ENCODE data around the gene ABR. TPM values are rescaled to one million over a fixed set of nuclear protein-coding genes. Genes with fewer than 3 reads are reported as not detected.

Gene ABR
- total and polyA plus RNA-seq, 8 donors = 59.0 to 187 (median 80.5) TPM

- H3K36me3 ChIP-seq = no peaks in the 10 kb centered on the region
- no peak overlapping the region for H3K27ac ChIP-seq
- intact Hi-C loops (cut with DNase I) = no loop called here
- DNase-seq (no peak), ATAC-seq (no peak)
- H3K4me1 ChIP-seq = peaks cover 0 to 29% of the 10 kb centered on the region in 2 donors
- TF ChIP-seq, protein P1, sequence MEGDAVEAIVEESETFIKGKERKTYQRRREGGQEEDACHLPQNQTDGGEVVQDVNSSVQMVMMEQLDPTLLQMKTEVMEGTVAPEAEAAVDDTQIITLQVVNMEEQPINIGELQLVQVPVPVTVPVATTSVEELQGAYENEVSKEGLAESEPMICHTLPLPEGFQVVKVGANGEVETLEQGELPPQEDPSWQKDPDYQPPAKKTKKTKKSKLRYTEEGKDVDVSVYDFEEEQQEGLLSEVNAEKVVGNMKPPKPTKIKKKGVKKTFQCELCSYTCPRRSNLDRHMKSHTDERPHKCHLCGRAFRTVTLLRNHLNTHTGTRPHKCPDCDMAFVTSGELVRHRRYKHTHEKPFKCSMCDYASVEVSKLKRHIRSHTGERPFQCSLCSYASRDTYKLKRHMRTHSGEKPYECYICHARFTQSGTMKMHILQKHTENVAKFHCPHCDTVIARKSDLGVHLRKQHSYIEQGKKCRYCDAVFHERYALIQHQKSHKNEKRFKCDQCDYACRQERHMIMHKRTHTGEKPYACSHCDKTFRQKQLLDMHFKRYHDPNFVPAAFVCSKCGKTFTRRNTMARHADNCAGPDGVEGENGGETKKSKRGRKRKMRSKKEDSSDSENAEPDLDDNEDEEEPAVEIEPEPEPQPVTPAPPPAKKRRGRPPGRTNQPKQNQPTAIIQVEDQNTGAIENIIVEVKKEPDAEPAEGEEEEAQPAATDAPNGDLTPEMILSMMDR (IDR thresholded peaks at IDR 0.05) = no peak
- no peak overlapping the region for H3K4me3 ChIP-seq
- no peaks in the 10 kb centered on the region for H3K27me3 ChIP-seq
- no peaks in the 10 kb centered on the region for H3K9me3 ChIP-seq
Measured at GRCh38 chr17:1212946-1213345, 33.2 kb upstream of the ABR start.

- TF ChIP-seq, protein P1 (IDR thresholded peaks at IDR 0.05) = no peak
- ATAC-seq (no peak), DNase-seq (no peak)
- Histone ChIP-seq H3K9me3 (no peaks in the 10 kb centered on the region), H3K4me1 (peaks cover 0 to 41% of the 10 kb centered on the region in 2 donors), H3K4me3 (no peak overlapping the region), H3K27ac (no peak overlapping the region), H3K27me3 (no peaks in the 10 kb centered on the region), H3K36me3 (no peaks in the 10 kb centered on the region)
- intact Hi-C loops (cut with DNase I) = no loop called here
Measured at GRCh38 chr17:1211287-1211686, 31.5 kb upstream of the ABR start.

DNA sequence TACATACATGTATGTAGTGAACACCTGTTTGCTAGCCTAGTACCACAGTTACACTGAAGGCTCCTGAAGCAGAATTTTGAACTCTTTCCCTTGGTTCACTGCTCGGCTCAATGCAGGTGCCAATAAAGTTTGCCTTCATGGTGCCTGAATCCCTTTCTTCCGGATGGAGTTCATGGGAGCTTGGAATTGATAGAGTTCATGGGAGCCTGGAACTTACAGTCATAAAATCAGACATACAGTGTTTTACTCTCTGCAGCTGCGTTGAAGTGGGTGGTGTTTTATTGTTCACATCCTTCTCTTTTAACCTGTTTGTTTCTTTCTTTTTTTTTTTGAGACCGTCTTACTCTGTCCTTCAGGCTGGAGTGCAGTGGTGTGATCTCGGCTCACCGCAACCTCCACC, 29.2 kb upstream of the ABR start:
- no peak for DNase-seq
- H3K27ac ChIP-seq = no peak overlapping the region
- no peak overlapping the region for H3K4me3 ChIP-seq
- H3K9me3 ChIP-seq = no peaks in the 10 kb centered on the region
- H3K4me1 ChIP-seq = peaks cover 0 to 56% of the 10 kb centered on the region in 2 donors
- no peak for ATAC-seq
- intact Hi-C loops (cut with DNase I) = no loop called here
- H3K27me3 ChIP-seq = no peaks in the 10 kb centered on the region
- TF ChIP-seq, protein P1 (IDR thresholded peaks at IDR 0.05) = no peak
- H3K36me3 ChIP-seq = no peaks in the 10 kb centered on the region

DNA sequence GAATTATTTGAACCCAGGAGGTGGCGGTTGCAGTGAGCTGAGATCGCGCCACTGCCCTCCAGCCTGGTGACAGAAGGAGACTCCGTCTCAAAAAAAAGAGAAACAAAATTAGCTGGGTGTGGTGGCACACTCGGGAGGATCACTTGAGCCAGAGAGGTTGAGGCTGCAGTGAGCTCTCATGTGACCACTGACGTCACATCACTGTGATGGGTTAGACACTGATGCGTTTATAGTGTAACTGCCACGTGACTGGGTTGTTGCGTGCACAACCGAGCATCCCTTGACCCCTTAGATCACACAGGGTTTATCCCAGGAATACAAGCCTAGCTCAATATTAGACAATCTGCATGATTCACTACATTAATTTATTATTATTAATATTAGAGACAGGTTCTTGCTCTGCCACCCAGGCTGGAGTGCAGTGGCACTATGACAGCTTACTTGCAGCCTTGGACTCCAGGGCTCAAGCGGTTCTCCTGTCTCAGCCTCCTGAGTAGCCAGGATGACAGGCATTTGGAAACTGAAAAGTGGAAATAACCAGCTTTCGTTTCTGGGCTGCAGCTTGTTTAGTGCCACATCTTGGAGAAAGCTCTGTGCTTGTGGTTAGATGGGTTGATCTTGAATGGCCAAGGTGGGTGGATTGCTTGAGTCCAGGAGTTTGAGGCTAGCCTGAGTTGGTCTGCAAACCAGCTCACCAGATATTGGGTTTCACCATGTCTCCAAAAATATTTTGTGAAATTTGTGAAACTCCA, 26.4 kb upstream of the ABR start:
- peak in 2 of 4 donors; percentile 47 to 82 for DNase-seq
- H3K4me3 ChIP-seq = no peak overlapping the region
- intact Hi-C loops (cut with DNase I) = no loop called here
- H3K27ac ChIP-seq = peak overlapping the region; percentile 19 to 57
- TF ChIP-seq, protein P1 (IDR thresholded peaks at IDR 0.05) = no peak
- H3K4me1 ChIP-seq = peaks cover 0 to 61% of the 10 kb centered on the region in 2 donors
- H3K27me3 ChIP-seq = no peaks in the 10 kb centered on the region
- H3K9me3 ChIP-seq = no peaks in the 10 kb centered on the region
- ATAC-seq = peak; percentile 11
- H3K36me3 ChIP-seq = no peaks in the 10 kb centered on the region

- TF ChIP-seq, protein P1 (IDR thresholded peaks at IDR 0.05) = no peak
- Histone ChIP-seq H3K4me3 (peak overlapping the region; percentile 27 to 49), H3K9me3 (no peaks in the 10 kb centered on the region), H3K4me1 (peaks cover 0 to 83% of the 10 kb centered on the region in 2 donors), H3K36me3 (no peaks in the 10 kb centered on the region), H3K27ac (peak overlapping the region; percentile 30 to 81), H3K27me3 (no peaks in the 10 kb centered on the region)
- ATAC-seq (peak; percentile 5), DNase-seq (no peak)
- intact Hi-C loops (cut with DNase I) = no loop called here
Measured at GRCh38 chr17:1203967-1204291, 24.1 kb upstream of the ABR start.
